HEK293T (cell line): ENCODE data around the gene SIAH3.

Experiments
- ARNT ChIP-seq: fragments of 450-650 bp; IDR thresholded peaks from 2 replicates; pipeline ENCODE4 v1.6.1; 2017; ENCODE audit warnings: mild to moderate bottlenecking
- BHLHE40 ChIP-seq: fragments of 450-650 bp; IDR thresholded peaks from 2 replicates; pipeline ENCODE4 v1.6.1; 2016; ENCODE audit warnings: mild to moderate bottlenecking, moderate library complexity, borderline replicate concordance
- CTBP1 ChIP-seq: fragments of 450-650 bp; IDR thresholded peaks from 2 replicates; pipeline ENCODE4 v1.6.1; 2016; ENCODE audit warnings: borderline replicate concordance
- ELF4 ChIP-seq: fragments of 450-650 bp; IDR thresholded peaks from 2 replicates; pipeline ENCODE4 v1.6.1; 2017; ENCODE audit warnings: antibody characterized with exemption
- FOXK2 ChIP-seq: fragments of 450-650 bp; IDR thresholded peaks from 2 replicates; pipeline ENCODE4 v1.6.1; 2016; ENCODE audit warnings: mild to moderate bottlenecking
- FOXM1 ChIP-seq: fragments of 450-650 bp; IDR thresholded peaks from 2 replicates; pipeline ENCODE4 v1.6.1; 2017; ENCODE audit warnings: mild to moderate bottlenecking, borderline replicate concordance
- HDGF ChIP-seq: fragments of 450-650 bp; IDR thresholded peaks from 2 replicates; pipeline ENCODE4 v1.6.1; 2017; ENCODE audit warnings: antibody characterized with exemption, borderline replicate concordance
- LEF1 ChIP-seq: fragments of 450-650 bp; IDR thresholded peaks from 2 replicates; pipeline ENCODE4 v1.6.1; 2017; ENCODE audit warnings: mild to moderate bottlenecking, borderline replicate concordance
- SP1 ChIP-seq: fragments of 450-650 bp; IDR thresholded peaks from 2 replicates; pipeline ENCODE4 v1.6.1; 2017
- SUZ12 ChIP-seq: fragments of 450-650 bp; IDR thresholded peaks from 2 replicates; pipeline ENCODE4 v1.6.1; 2016; ENCODE audit warnings: mild to moderate bottlenecking
- TARDBP ChIP-seq: fragments of 450-650 bp; IDR thresholded peaks from 2 replicates; pipeline ENCODE4 v1.6.1; 2016
- ZNF384 ChIP-seq: fragments of 450-650 bp; IDR thresholded peaks from 2 replicates; pipeline ENCODE4 v1.6.1; 2016
- TF ChIP-seq, protein P1 (sequence below): fragments of 450-650 bp; IDR thresholded peaks from 2 replicates; pipeline ENCODE4 v1.6.1; 2016

DNA sequence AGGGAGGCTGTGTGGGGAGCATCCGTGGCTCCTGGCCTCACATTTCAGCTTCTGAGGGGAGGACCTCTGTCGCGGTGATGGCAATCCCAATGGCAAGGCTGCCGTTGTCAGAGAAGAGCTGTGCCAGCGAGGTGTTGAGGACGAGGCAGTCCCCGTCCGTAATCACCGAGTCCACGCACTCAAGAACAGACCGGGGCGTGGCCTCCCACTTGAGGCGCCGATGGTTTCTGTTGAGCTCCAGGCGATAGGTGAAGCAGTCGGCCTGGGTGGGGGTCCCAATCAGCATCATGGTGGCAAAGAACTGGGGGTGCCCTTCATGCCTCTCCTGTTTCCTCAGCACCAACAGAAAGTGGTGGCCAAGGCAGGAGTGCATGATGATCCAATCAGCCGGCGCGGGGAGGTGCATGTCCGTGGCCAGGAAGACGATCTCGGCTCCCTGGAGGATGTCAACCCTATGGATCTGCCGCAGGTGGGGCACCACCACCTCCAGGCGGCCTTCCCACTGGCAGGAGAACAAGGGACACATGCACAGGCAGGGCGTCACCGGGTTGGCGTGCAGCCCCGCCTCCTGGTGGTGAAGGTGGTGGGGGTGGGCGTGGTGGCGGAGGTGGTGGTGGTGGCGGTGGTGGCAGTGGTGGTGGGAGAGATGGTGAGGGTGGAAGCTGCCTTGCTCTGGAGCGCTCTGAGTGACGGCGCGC, 68.1 kb downstream of the SIAH3 start:
- TF ChIP-seq ZNF384 (no peak), BHLHE40 (no peak), FOXM1 (no peak), ARNT (no peak), SUZ12 (no peak), FOXK2 (no peak), HDGF (no peak), LEF1 (no peak), TARDBP (no peak), ELF4 (no peak), CTBP1 (no peak), SP1 (no peak)
- TF ChIP-seq, protein P1, sequence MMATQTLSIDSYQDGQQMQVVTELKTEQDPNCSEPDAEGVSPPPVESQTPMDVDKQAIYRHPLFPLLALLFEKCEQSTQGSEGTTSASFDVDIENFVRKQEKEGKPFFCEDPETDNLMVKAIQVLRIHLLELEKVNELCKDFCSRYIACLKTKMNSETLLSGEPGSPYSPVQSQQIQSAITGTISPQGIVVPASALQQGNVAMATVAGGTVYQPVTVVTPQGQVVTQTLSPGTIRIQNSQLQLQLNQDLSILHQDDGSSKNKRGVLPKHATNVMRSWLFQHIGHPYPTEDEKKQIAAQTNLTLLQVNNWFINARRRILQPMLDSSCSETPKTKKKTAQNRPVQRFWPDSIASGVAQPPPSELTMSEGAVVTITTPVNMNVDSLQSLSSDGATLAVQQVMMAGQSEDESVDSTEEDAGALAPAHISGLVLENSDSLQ, result no peak
